SK-N-MC (cell line): ENCODE data around the gene HDDC2.

Experiments used
- EZH2 ChIP-seq: fragments of 200-600 bp; sonication (generic); IDR thresholded peaks from one replicate; pipeline ENCODE4 v1.6.1; 2017; ENCODE audit warnings: antibody characterized with exemption
- POLR2AphosphoS5 ChIP-seq: IDR thresholded peaks from 2 replicates; pipeline ENCODE4 v1.6.1; 2012; ENCODE audit warnings: mild to moderate bottlenecking, low read depth, low read length, borderline replicate concordance

- TF ChIP-seq POLR2AphosphoS5 = no peak
- no peak for TF ChIP-seq EZH2
Measured at GRCh38 chr6:125340991-125341390, 39.2 kb upstream of the HDDC2 start.
